Stimulated activated CD4-positive, alpha-beta T cell treated with anti-CD3 and anti-CD28 coated beads, TNF-alpha, amount 100 ng/mL, for 4 hours (primary cell): ENCODE data around the gene GCGR.
A peak's percentile ranks its signal among the peaks of the same experiment; 100 is the strongest.

ENCODE experiments used
- DNase-seq, 3 experiments: peaks; one replicate each; pipeline ENCODE4 v3.0.0-alpha.2; 2020; ENCODE audit warnings: low read depth in 3 of 3

The GCGR gene

DNA sequence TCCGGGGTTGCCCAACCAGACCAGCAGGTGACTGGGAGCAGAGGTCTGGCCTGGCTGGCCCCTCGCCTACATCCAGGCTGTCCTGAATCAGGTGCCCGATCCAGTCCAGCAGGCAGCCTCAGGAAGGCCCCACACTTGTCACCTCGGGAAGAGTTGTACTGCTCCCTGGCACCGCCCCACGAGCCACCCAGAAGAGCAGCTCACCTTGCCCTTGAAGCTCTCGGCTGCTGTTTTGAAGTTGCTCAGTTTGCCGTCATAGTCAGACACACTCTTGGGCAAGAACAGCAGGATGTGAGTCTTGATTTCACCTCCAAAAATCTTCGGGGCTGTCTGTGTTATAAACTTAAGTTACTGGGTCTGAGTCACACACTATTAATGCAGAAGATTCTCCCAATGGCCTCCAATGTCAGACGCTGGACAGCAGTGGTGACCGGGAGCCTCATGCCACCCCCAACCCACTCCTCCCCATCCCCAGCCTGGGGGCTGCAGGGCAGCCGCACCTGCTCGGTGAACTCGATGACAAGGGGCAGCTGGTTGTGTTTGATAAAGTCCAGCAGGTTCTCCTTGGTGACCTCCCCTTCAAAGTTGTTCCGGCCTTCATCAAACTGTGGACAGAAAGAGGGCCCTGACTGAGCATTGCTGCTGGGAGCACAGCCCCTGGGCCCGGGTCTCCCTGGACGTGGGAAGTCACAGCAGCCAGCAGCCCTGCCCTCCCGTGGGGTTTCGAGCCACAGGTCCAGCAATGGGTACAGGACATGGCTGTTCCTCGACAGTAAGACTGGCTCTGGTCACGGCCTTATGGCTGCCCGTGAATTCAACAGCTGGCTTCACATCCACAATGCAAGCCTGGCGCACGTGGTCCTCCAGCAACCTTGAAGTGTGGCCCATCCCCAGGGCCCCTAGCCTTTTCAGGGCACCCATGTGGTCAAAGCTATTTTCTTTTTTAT is 43.1 kb downstream of the GCGR start:
- no peak for DNase-seq

DNA sequence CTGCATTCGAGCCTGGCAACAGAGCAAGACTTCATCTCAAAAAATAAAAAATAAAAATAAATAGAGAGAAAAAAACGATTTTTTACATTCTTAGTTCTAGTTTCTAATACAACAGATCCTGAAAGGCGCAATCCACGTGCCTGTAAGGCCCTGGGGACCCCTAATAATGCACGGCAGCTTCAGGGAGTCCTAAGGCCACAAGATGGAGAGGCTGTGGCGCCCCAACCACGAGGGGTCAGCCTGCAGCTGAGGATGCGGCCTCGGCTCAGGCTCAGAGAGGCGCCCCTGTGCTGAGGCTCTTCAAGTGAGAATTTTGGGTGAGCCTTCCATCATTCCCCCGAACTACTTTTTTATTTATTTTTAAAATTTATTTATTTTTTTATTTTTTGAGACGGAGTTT is 45.5 kb downstream of the GCGR start:
- DNase-seq, result no peak

- no peak for DNase-seq
Measured at GRCh38 chr17:81851423-81851822, 47.5 kb downstream of the GCGR start.

DNA sequence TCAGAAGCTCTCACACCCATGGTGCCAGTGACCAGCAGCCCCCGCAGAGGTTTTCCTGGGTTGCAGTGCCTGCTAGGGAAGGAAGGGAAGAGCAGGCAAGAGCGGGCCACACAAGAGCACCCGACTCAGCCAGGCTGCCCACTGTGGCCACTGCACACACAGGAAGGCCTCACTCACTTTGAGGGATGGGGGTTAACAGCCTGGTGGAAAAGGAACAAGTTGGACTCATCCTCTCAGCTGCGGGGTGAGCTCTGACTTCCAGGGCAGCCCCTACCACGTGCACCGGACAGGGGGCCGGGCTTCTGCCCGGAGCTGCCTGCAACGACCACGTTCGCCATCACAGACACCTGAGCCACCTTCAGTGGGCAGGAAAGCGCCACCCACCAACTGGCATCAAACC is 48.3 kb downstream of the GCGR start:
- DNase-seq, result no peak

GRCh38 chr17:81854974-81855774 is 51.2 kb downstream of the GCGR start:
- DNase-seq, result no peak

GRCh38 chr17:81858170-81858966 is 54.4 kb downstream of the GCGR start:
- DNase-seq, result no peak

DNA sequence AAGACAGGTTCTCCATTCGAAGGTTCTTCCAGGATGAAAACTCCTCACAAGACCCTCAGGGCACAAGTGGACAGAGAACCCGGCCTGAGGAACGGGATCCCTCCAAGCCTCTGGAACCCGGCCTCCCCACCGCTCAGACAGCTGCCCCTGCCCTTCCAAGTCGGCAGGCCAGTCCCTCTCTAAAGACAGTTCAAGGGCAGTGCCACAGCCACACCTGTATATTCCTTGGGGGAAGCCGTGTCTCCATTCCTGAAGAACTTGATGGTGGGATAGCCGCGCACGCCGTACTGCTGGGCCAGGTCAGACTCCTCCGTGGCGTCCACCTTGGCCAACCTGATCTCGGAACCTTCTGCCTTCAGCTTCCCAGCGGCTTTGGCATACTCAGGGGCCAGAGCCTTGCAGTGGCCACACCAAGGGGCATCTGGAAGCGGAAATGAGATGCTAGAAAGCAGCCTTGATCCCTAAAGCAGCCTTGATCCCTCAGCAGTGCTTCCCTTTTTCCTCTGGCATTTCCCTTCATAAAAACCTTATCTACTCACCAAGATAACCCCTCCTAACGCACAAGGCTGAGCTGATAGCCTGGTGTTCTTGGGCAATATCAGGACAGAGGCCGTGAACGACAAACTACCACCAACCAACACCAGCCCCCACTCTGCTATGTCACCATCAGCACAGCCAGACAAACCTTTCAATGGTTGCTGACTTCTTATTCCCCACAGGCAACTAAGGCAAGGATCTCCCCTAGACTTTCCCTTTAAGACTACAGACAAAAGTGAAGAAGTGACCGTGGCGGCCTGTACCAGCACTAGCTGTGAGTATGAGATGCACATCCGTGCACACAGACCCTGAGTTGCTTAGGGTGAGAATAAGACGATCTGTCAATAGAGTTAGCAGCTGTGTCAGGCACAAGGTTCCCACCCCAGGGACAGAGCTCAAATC is 55.3 kb downstream of the GCGR start:
- DNase-seq, result no peak

DNA sequence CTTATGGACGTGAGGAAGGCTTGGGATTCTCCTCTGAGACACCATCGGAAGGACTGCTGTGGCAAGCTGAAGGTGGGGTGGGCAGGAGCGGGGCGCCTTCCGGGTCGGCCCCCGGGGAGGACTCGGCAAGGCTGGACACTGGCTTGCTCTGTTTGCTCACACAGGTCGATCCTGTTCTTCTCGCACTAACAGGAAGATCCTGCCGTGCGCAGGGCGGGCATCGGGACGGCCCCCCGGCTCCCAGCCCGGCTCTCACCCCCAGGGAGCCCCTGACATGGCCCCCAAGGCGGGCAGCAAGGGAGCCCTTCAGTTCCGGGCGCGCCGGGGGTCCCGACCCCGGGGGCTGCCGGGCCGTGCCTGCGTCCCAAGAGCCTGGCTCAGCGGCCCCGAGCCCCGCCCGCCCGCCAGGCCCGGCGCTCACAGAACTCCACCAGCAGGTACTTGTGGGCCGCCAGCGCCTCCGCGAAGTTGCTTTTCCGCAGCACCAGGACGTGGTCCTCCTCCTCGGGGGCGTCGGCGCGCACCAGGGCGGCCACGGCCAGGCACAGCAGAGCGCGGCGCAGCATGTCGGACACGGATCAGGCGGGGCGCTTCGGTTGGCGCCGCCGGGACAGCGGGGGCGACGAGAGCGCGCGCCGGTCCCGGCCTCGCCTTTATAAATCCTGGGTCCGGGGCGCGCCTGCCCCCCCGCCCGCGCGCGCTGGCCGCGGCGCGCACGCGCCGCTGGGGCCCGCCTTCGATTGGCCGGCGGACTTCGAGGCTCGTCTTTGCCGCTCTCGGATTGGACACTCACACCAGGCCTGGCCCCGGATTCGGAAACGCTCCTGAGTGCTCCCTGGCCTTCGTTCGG is 56.2 kb downstream of the GCGR start, which contains the start of gene P4HB:
Gene P4HB, minus strand, starts transcription at position 630 of the 850 bp plus-strand sequence. Its CDS starts 64 bp downstream, at position 566.
- peak in 1 of 3 experiments; percentile 85 for DNase-seq

DNA sequence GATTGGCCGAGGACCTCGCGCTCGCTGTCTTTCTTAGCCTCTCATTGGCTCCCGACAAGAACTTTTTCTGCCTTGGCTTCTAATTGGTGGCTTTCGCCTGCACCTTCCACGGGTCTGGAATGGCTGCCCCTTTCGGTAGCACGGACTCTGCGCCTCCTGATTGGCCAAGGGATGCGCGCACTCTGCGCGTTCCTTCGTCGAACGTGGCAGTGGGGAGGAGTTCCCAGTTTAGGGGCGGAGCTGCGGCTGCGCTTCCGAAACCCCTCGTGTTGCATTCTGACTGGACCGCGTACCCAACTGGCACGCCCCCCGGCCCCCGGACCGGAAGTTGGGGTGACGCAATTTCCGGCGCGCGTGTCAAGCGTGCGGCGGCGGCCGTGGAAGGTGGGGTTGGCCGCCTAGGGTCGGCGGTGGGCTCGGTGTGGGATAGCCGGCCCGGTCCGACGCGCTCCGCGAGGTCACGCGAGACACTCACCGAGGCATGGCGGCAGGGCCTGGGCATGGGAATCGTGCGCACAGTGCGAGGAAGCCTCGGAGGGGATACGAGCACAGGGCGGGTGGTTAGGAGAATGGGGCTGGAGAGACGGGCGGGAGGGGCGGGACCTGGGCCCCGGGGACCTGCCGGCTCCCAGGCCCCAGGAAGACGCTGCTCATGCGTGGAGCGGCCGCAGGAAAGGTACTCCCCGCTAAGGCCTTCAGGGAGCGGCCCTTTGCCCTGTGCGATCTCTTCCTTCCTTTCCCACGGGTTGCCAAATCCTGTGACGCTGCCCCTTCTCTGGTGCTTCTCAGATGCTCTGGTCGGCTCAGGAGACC is 57.0 kb downstream of the GCGR start:
- peak; percentile 98 to 99 (median 98) for DNase-seq

DNA sequence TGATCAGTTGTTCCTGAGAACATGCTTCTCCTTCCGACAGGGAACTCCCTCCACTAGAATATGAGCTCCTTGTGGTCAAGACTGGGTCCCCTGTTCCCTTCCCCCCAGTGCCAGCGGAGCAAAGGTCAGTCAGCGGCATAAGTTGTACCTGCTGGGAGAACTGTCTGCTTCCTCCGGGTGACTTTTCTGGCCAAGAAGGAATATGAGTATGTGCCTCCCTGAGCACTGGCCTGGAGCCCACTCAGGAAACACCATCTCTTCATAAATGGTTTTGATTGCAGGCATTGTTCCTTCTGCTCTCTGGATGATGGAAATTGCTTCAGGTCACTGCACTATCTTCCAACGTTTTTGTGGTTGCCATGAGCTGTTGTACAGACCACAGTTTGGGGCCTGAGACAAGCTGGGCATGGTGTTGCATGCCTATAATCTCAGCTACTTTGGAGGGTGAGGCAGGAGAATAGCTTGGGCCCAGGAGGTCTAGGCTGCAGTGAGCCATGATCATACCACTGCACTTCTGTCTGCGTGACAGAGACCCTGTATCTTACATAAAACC is 59.2 kb downstream of the GCGR start:
- no peak for DNase-seq
